ENCODE data around the gene DDX51. TPM values are rescaled to one million over a fixed set of nuclear protein-coding genes. Genes with fewer than 3 reads are reported as not detected.

Gene DDX51
- total and polyA plus RNA-seq, 4 donors, result 2.5 to 7.5 (median 5.5) TPM

DNA sequence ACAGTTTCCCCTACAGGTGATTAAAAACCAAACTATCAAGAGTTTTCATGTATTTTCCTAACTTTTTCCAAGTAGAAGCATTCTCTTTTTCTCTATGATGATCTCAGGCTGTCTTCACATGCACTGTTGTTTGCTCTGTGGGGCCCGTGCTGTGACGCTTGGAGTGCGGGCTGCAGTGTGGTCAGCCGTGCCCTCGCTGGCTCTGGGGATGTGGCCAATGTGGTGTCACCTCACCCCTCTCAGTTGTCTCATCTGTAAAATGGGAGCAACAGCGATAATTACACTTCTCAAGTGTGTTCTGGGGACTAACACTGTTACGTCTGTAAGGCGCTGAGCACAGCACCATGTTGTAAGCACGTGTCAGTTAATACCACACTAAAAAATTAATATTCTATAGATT lies 28.6 kb downstream of the DDX51 start:
- H3K27me3 ChIP-seq (ENCODE audit: control insufficient read depth in 4 of 4, insufficient read depth in 4 of 4, low read length in 3 of 4), result no peaks in the 10 kb centered on the region
- H3K36me3 ChIP-seq (ENCODE audit: control insufficient read depth in 4 of 4, insufficient read depth in 3 of 4, low read depth in 1 of 4, low read length in 3 of 4), result peaks cover 15 to 41% (median 21%) of the 10 kb centered on the region in 4 donors

DNA sequence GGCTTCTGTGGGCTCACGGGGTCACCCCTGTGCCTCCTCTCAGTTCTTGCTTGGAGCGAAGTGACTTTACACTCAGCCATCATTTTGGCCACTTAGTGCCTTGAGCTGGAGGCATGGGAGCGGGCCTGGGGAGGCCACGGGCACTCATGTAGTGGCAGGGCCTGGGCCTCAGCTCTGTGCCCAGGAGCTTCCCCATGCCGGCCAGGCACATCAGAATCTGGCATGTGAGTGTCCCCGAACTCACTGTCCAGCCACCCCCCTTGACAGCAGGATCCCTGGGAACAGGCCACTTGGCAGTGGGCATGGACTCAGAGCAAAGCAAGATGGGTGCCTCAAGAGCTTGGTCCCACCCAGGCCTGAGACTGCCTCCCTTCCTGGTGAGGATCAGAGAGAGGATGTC lies 29.5 kb downstream of the DDX51 start:
- 98% methylated on average over 6 of the region's 6 CpGs for WGBS
- no peak for DNase-seq (ENCODE audit: low spot score)
- H3K27ac ChIP-seq (ENCODE audit: low read depth in 1 of 2, low read length in 2 of 2), result no peak overlapping the region
- H3K27me3 ChIP-seq (ENCODE audit: control insufficient read depth in 4 of 4, insufficient read depth in 4 of 4, low read length in 3 of 4), result no peaks in the 10 kb centered on the region
- H3K36me3 ChIP-seq (ENCODE audit: control insufficient read depth in 4 of 4, insufficient read depth in 3 of 4, low read depth in 1 of 4, low read length in 3 of 4), result peaks cover 12 to 37% (median 23%) of the 10 kb centered on the region in 4 donors
- H3K4me1 ChIP-seq (ENCODE audit: control insufficient read depth in 4 of 4, insufficient read depth in 4 of 4, low read length in 3 of 4), result no peaks in the 10 kb centered on the region
- TF ChIP-seq, protein P1, sequence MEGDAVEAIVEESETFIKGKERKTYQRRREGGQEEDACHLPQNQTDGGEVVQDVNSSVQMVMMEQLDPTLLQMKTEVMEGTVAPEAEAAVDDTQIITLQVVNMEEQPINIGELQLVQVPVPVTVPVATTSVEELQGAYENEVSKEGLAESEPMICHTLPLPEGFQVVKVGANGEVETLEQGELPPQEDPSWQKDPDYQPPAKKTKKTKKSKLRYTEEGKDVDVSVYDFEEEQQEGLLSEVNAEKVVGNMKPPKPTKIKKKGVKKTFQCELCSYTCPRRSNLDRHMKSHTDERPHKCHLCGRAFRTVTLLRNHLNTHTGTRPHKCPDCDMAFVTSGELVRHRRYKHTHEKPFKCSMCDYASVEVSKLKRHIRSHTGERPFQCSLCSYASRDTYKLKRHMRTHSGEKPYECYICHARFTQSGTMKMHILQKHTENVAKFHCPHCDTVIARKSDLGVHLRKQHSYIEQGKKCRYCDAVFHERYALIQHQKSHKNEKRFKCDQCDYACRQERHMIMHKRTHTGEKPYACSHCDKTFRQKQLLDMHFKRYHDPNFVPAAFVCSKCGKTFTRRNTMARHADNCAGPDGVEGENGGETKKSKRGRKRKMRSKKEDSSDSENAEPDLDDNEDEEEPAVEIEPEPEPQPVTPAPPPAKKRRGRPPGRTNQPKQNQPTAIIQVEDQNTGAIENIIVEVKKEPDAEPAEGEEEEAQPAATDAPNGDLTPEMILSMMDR (IDR thresholded peaks at IDR 0.05; ENCODE audit: low read depth, low read length, missing input control), result no peak
- TF ChIP-seq REST (IDR thresholded peaks at IDR 0.05), result no peak
- TF ChIP-seq GABPA (IDR thresholded peaks at IDR 0.05 in 1 of 2, conservative IDR thresholded peaks at IDR 0.05 in 1 of 2), result no peak
- no peak for TF ChIP-seq FOXA2 (IDR thresholded peaks at IDR 0.05)
- H3K9me3 ChIP-seq (ENCODE audit: control insufficient read depth in 4 of 4, low read length in 3 of 4), result no peaks in the 10 kb centered on the region
- no peak overlapping the region for H3K4me3 ChIP-seq (ENCODE audit: low read depth in 1 of 3, low read length in 3 of 3)
- H3K9ac ChIP-seq (ENCODE audit: low read depth in 1 of 2, low read length in 2 of 2), result no peak overlapping the region

More for the DNA sequence above, 28.6 kb downstream of the DDX51 start:
- Histone ChIP-seq H3K9me3 (ENCODE audit: control insufficient read depth in 4 of 4, low read length in 3 of 4) (no peaks in the 10 kb centered on the region), H3K9ac (ENCODE audit: low read depth in 1 of 2, low read length in 2 of 2) (no peak overlapping the region), H3K4me3 (ENCODE audit: low read depth in 1 of 3, low read length in 3 of 3) (no peak overlapping the region), H3K4me1 (ENCODE audit: control insufficient read depth in 4 of 4, insufficient read depth in 4 of 4, low read length in 3 of 4) (no peaks in the 10 kb centered on the region), H3K27ac (ENCODE audit: low read depth in 1 of 2, low read length in 2 of 2) (no peak overlapping the region)
- no peak for DNase-seq (ENCODE audit: low spot score)
- TF ChIP-seq FOXA1 (IDR thresholded peaks at IDR 0.05) (no peak), TAF1 (conservative IDR thresholded peaks at IDR 0.05) (no peak)
- 91% methylated on average over 9 of the region's 9 CpGs for WGBS

DNA sequence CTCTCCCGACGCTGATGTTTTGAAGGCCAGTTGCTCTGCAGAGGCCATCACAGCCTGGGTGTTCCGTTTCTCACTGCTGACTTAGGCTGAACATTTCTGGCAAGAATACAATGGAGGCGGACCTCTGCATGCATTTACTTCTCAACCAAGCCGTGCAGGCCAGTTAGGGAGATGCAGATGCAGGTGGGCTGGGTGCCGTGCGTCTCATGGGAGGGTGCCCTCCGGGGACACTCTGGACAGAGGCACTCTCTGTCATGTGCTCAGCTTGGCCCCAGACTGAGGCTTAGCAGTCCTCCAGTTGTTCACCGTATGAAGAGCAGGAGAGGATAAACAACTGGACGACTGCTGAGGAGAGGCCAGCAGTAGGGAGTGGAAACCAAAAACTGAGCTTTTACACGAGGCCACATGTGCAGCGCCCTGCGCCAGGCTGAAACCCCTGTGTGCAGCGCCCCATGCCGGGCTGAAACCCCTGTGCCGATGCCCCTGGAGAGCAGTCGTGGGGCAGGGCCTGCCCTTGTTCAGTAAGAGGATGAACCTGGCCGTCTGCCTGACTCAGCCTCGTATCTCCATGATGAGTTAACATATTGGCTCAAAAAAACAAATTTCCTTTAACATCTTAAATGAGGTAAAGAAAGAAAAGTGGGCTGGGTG lies 32.3 kb downstream of the DDX51 start:
- Histone ChIP-seq H3K27ac (ENCODE audit: low read depth in 1 of 2, low read length in 2 of 2) (no peak overlapping the region), H3K4me3 (ENCODE audit: low read depth in 1 of 3, low read length in 3 of 3) (no peak overlapping the region), H3K4me1 (ENCODE audit: control insufficient read depth in 4 of 4, insufficient read depth in 4 of 4, low read length in 3 of 4) (no peaks in the 10 kb centered on the region), H3K9ac (ENCODE audit: low read depth in 1 of 2, low read length in 2 of 2) (no peak overlapping the region), H3K27me3 (ENCODE audit: control insufficient read depth in 4 of 4, insufficient read depth in 4 of 4, low read length in 3 of 4) (no peaks in the 10 kb centered on the region), H3K9me3 (ENCODE audit: control insufficient read depth in 4 of 4, low read length in 3 of 4) (no peaks in the 10 kb centered on the region), H3K36me3 (ENCODE audit: control insufficient read depth in 4 of 4, insufficient read depth in 3 of 4, low read depth in 1 of 4, low read length in 3 of 4) (peaks cover 15 to 40% (median 24%) of the 10 kb centered on the region in 4 donors)
- WGBS, result 94% methylated on average over 19 of the region's 19 CpGs
- DNase-seq (ENCODE audit: low spot score), result no peak
- TF ChIP-seq ATF3 (IDR thresholded peaks at IDR 0.05), result no peak
- TF ChIP-seq EGR1 (IDR thresholded peaks at IDR 0.05; ENCODE audit: low read depth in 2 of 2), result no peak
- no peak for TF ChIP-seq HNF4G (IDR thresholded peaks at IDR 0.05)
- no peak for TF ChIP-seq GABPA (IDR thresholded peaks at IDR 0.05 in 1 of 2, conservative IDR thresholded peaks at IDR 0.05 in 1 of 2)
- no peak for TF ChIP-seq YY1 (IDR thresholded peaks at IDR 0.05)
- no peak for TF ChIP-seq RXRA (IDR thresholded peaks at IDR 0.05)
- TF ChIP-seq, protein P1 (IDR thresholded peaks at IDR 0.05; ENCODE audit: low read depth, low read length, missing input control), result no peak
- TF ChIP-seq FOXA1 (IDR thresholded peaks at IDR 0.05), result no peak
- TF ChIP-seq NR2F2 (IDR thresholded peaks at IDR 0.05), result no peak
- no peak for TF ChIP-seq FOXA2 (IDR thresholded peaks at IDR 0.05)
- TF ChIP-seq TAF1 (conservative IDR thresholded peaks at IDR 0.05), result no peak
- TF ChIP-seq SP1 (IDR thresholded peaks at IDR 0.05), result no peak
- TF ChIP-seq, protein P2, sequence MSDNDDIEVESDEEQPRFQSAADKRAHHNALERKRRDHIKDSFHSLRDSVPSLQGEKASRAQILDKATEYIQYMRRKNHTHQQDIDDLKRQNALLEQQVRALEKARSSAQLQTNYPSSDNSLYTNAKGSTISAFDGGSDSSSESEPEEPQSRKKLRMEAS (IDR thresholded peaks at IDR 0.05), result no peak
- TF ChIP-seq, protein P3, sequence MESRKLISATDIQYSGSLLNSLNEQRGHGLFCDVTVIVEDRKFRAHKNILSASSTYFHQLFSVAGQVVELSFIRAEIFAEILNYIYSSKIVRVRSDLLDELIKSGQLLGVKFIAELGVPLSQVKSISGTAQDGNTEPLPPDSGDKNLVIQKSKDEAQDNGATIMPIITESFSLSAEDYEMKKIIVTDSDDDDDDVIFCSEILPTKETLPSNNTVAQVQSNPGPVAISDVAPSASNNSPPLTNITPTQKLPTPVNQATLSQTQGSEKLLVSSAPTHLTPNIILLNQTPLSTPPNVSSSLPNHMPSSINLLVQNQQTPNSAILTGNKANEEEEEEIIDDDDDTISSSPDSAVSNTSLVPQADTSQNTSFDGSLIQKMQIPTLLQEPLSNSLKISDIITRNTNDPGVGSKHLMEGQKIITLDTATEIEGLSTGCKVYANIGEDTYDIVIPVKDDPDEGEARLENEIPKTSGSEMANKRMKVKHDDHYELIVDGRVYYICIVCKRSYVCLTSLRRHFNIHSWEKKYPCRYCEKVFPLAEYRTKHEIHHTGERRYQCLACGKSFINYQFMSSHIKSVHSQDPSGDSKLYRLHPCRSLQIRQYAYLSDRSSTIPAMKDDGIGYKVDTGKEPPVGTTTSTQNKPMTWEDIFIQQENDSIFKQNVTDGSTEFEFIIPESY (IDR thresholded peaks at IDR 0.05), result no peak

All from liver (tissue), 9 donors.